Testis (tissue), 3 donors: ENCODE data around the gene OR10R2. TPM values are rescaled to one million over a fixed set of nuclear protein-coding genes. Genes with fewer than 3 reads are reported as not detected.

Source experiments
- DNase-seq: peaks from one replicate; pipeline ENCODE4 v3.0.0-alpha.2; 2019
- H3K27ac ChIP-seq, 2 donors: fragments of 200-600 bp; sonication (generic); one replicate each; pipeline ENCODE4 v1.5.1; 2019
- H3K27me3 ChIP-seq: fragments of 200-600 bp; sonication (generic); one replicate; pipeline ENCODE4 v1.5.1; 2019
- H3K36me3 ChIP-seq: fragments of 200-600 bp; sonication (generic); one replicate; pipeline ENCODE4 v1.5.1; 2017; ENCODE audit warnings: low read depth; ENCODE audit errors: missing control alignments
- H3K4me1 ChIP-seq: fragments of 200-600 bp; sonication (generic); one replicate; pipeline ENCODE4 v1.5.1; 2019
- H3K4me3 ChIP-seq, 2 donors: fragments of 200-600 bp; sonication (generic); one replicate each; pipeline ENCODE4 v1.5.1; 2017 to 2019
- H3K9me3 ChIP-seq: fragments of 200-600 bp; sonication (generic); one replicate; pipeline ENCODE4 v1.5.1; 2017
- CTCF ChIP-seq, 3 experiments: fragments of 450-650 bp in 2 of 3; fragments of 200-600 bp in 1 of 3; sonication (generic) in 1 of 3; IDR thresholded peaks; one replicate each; pipeline ENCODE4 v1.5.1; 2016 to 2019; ENCODE audit warnings: antibody characterized with exemption in 3 of 3, mild to moderate bottlenecking in 2 of 3, moderate library complexity in 1 of 3
- POLR2A ChIP-seq: fragments of 450-650 bp; IDR thresholded peaks from one replicate; pipeline ENCODE4 v1.6.1; 2017; ENCODE audit warnings: antibody characterized with exemption, mild to moderate bottlenecking, moderate library complexity
- WGBS, 2 donors: methylation state at CpG; one replicate each; pipeline ENCODE4 v1.1.5; 2018; 5-methylcytosine and 5-hydroxymethylcytosine counted together
- intact Hi-C: fragments of 100-400 bp; cut with DNase I; formaldehyde crosslinking; loops from one replicate; pipeline ENCODE4 v1.15.1; 2023; ENCODE audit warnings: low total_unique reads
- polyA plus RNA-seq: library from polyadenylated mRNA; stranded (reverse); fragments of 350-450 nt; fragmentation: Illumina TruSeq; extraction: RNeasy Lipid Tissue Mini Kit (QIAGEN cat#74804); gene quantifications from one replicate; pipeline ENCODE4 v1.2.3, GENCODE V29; 2014; ENCODE audit warnings: low read depth, low replicate concordance; ENCODE audit not compliant: insufficient read depth
- total RNA-seq, 2 donors: library from RNA; depleted of rRNA; stranded (reverse); fragments of >200 nt; gene quantifications; one replicate each; pipeline ENCODE4 v1.2.3, GENCODE V29; 2016

Gene OR10R2
- total and polyA plus RNA-seq, 3 donors from 2014 or later = not detected

- no peak for DNase-seq
- no peak overlapping the region for H3K4me3 ChIP-seq
- intact Hi-C loops = no loop called here
- H3K4me1 ChIP-seq = no peaks in the 10 kb centered on the region
- WGBS, 2 donors = 89 to 94% methylated on average over 3 of the region's 3 CpGs
- H3K27me3 ChIP-seq = no peaks in the 10 kb centered on the region
- no peak overlapping the region for H3K27ac ChIP-seq
- no peaks in the 10 kb centered on the region for H3K9me3 ChIP-seq
- no peaks in the 10 kb centered on the region for H3K36me3 ChIP-seq
- TF ChIP-seq CTCF (IDR thresholded peaks at IDR 0.05) (no peak), POLR2A (no peak)
Measured at GRCh38 chr1:158520955-158521665, 49.1 kb downstream of the OR10R2 start.

- DNase-seq = no peak
- WGBS, 2 donors = 92 to 98% methylated on average over 2 of the region's 2 CpGs
- Histone ChIP-seq H3K27ac (no peak overlapping the region), H3K27me3 (no peaks in the 10 kb centered on the region), H3K36me3 (no peaks in the 10 kb centered on the region), H3K4me1 (no peaks in the 10 kb centered on the region), H3K4me3 (no peak overlapping the region), H3K9me3 (no peaks in the 10 kb centered on the region)
- no peak for TF ChIP-seq POLR2A
- no peak for TF ChIP-seq CTCF (IDR thresholded peaks at IDR 0.05)
- intact Hi-C loops = no loop called here
Measured at GRCh38 chr1:158521666-158522058, 49.6 kb downstream of the OR10R2 start.

- Histone ChIP-seq H3K27me3 (no peaks in the 10 kb centered on the region), H3K36me3 (no peaks in the 10 kb centered on the region), H3K4me1 (no peaks in the 10 kb centered on the region), H3K9me3 (no peaks in the 10 kb centered on the region), H3K27ac (no peak overlapping the region), H3K4me3 (no peak overlapping the region)
- WGBS, 2 donors = 88 to 93% methylated on average over 2 of the region's 2 CpGs
- no peak for TF ChIP-seq CTCF (IDR thresholded peaks at IDR 0.05)
- no peak for TF ChIP-seq POLR2A
- intact Hi-C loops = no loop called here
- DNase-seq = no peak
Measured at GRCh38 chr1:158527190-158527815, 55.3 kb downstream of the OR10R2 start.

Other genes with a start within 250 kb of the OR10R2 start
- under 1 TPM; 0.24 to 0.25 TPM for gene CD1A, start 217.8 kb upstream of the OR10R2 start, total RNA-seq
- gene CD1A, start 217.8 kb upstream of the OR10R2 start, polyA plus RNA-seq = not detected
- gene CD1C, start 182.3 kb upstream of the OR10R2 start, total RNA-seq = 1 to 10 TPM in 1 of 2 donors, not detected in 1; 1.2 TPM
- 3.1 TPM for gene CD1C, start 182.3 kb upstream of the OR10R2 start, polyA plus RNA-seq
- gene CD1B, start 140.7 kb upstream of the OR10R2 start, total RNA-seq = not detected
- 0.30 TPM for gene CD1B, start 140.7 kb upstream of the OR10R2 start, polyA plus RNA-seq
- 1 to 10 TPM in 1 of 2 donors, under 1 TPM in 1; 0.16 to 1.3 TPM for gene CD1E, start 118.3 kb upstream of the OR10R2 start, total RNA-seq
- 1.8 TPM for gene CD1E, start 118.3 kb upstream of the OR10R2 start, polyA plus RNA-seq
- under 1 TPM in 1 of 2 donors, not detected in 1; 0.94 TPM for gene OR10T2, start 72.8 kb upstream of the OR10R2 start, total RNA-seq
- not detected for gene OR10T2, start 72.8 kb upstream of the OR10R2 start, polyA plus RNA-seq
- gene OR10K2, start 46.0 kb upstream of the OR10R2 start, total RNA-seq = not detected
- gene OR10K2, start 46.0 kb upstream of the OR10R2 start, polyA plus RNA-seq = not detected
- gene OR10K1, start 10.4 kb upstream of the OR10R2 start, total RNA-seq = not detected
- not detected for gene OR10K1, start 10.4 kb upstream of the OR10R2 start, polyA plus RNA-seq
- not detected for gene OR6Y1, start 82.2 kb downstream of the OR10R2 start, total RNA-seq
- gene OR6Y1, start 82.2 kb downstream of the OR10R2 start, polyA plus RNA-seq = not detected
- not detected for gene OR6P1, start 98.4 kb downstream of the OR10R2 start, total RNA-seq
- gene OR6P1, start 98.4 kb downstream of the OR10R2 start, polyA plus RNA-seq = not detected
- not detected for gene OR10X1, start 107.7 kb downstream of the OR10R2 start, total RNA-seq
- not detected for gene OR10X1, start 107.7 kb downstream of the OR10R2 start, polyA plus RNA-seq
- not detected for gene OR10Z1, start 133.0 kb downstream of the OR10R2 start, total RNA-seq
- gene OR10Z1, start 133.0 kb downstream of the OR10R2 start, polyA plus RNA-seq = not detected
- 1 to 10 TPM; 3.4 to 4.2 TPM for gene SPTA1, start 214.5 kb downstream of the OR10R2 start, total RNA-seq
- gene SPTA1, start 214.5 kb downstream of the OR10R2 start, polyA plus RNA-seq = 6.8 TPM
- gene OR6K2, start 228.4 kb downstream of the OR10R2 start, total RNA-seq = not detected
- gene OR6K2, start 228.4 kb downstream of the OR10R2 start, polyA plus RNA-seq = not detected
- gene OR6K3, start 248.5 kb downstream of the OR10R2 start, total RNA-seq = under 1 TPM in 1 of 2 donors, not detected in 1; 0.19 TPM
- gene OR6K3, start 248.5 kb downstream of the OR10R2 start, polyA plus RNA-seq = not detected